Spinal cord (tissue), 10 donors: Measurements from ENCODE around the gene PDE11A. TPM values are rescaled to one million over a fixed set of nuclear protein-coding genes. Genes with fewer than 3 reads are reported as not detected.
A peak's percentile ranks its signal among the peaks of the same experiment; 100 is the strongest.

Source experiments
- DNase-seq, 6 donors: peaks; one replicate each; pipeline versions ENCODE4 v3.0.0 to v3.0.0-alpha.2; 2013 to 2015; ENCODE audit warnings: low spot score in 6 of 6, low read depth in 4 of 6
- H3K27ac ChIP-seq: one replicate; pipeline ENCODE4 v1.5.1; 2013; ENCODE audit warnings: low read depth, low read length, control low read depth
- H3K27me3 ChIP-seq: one replicate; pipeline ENCODE4 v1.6.1; 2013; ENCODE audit warnings: low read length; ENCODE audit not compliant: control insufficient read depth, insufficient read depth
- H3K36me3 ChIP-seq: one replicate; pipeline ENCODE4 v1.6.1; 2013; ENCODE audit warnings: low read length; ENCODE audit not compliant: control insufficient read depth, insufficient read depth
- H3K4me1 ChIP-seq: one replicate; pipeline ENCODE4 v1.6.1; 2013; ENCODE audit warnings: low read length; ENCODE audit not compliant: control insufficient read depth, insufficient read depth
- H3K4me3 ChIP-seq: one replicate; pipeline ENCODE4 v1.5.1; 2013; ENCODE audit warnings: low read depth, low read length, control low read depth
- H3K9me3 ChIP-seq: one replicate; pipeline ENCODE4 v1.6.1; 2013; ENCODE audit warnings: low read length; ENCODE audit not compliant: control insufficient read depth, insufficient read depth
- WGBS: methylation state at CpG from one replicate; pipeline ENCODE4 v1.1.5; 2013; ENCODE audit warnings: missing lambda C conversion rate; ENCODE audit not compliant: insufficient coverage; 5-methylcytosine and 5-hydroxymethylcytosine counted together
- polyA plus RNA-seq, 2 donors: library from polyadenylated mRNA; unstranded; fragments of 120-200 nt; gene quantifications; one replicate each; pipeline ENCODE4 v1.2.1, GENCODE V29; 2013; ENCODE audit not compliant: insufficient read length in 2 of 2
- total RNA-seq, 2 donors: library from RNA; depleted of rRNA in 1 of 2; stranded (reverse); fragments of 120-200 nt in 1 of 2; fragments of >200 nt in 1 of 2; gene quantifications; one replicate each; pipeline versions ENCODE4 v1.2.3 to v1.2.4, GENCODE V29; 2013 to 2014
- donor health status: healthy.

PDE11A gene
- total and polyA plus RNA-seq, 4 donors = 1.9 to 6.5 (median 2.1) TPM

DNA sequence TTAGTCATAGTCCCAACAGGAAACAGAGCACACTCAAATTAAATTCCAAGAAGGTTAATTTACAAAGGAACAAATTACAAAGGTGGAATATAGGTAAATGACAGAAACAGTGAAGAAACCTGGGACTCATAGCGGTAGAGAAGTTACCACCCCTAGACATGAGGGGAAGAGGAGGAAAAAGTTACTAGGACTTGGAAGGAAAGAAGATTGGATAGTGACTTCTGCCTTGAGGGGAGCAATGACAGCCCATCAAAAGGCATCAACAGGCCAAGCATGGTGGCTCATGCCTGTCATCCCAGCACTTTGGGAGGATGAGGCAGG, 2.4 kb upstream of the PDE11A start:
- H3K36me3 ChIP-seq = no peaks in the 10 kb centered on the region
- 100% methylated on average over 1 of the region's 1 CpG for WGBS
- no peak overlapping the region for H3K4me3 ChIP-seq
- H3K27me3 ChIP-seq = peaks cover 5% of the 10 kb centered on the region
- H3K27ac ChIP-seq = no peak overlapping the region
- H3K9me3 ChIP-seq = no peaks in the 10 kb centered on the region
- H3K4me1 ChIP-seq = peaks cover 13% of the 10 kb centered on the region
- no peak for DNase-seq

DNA sequence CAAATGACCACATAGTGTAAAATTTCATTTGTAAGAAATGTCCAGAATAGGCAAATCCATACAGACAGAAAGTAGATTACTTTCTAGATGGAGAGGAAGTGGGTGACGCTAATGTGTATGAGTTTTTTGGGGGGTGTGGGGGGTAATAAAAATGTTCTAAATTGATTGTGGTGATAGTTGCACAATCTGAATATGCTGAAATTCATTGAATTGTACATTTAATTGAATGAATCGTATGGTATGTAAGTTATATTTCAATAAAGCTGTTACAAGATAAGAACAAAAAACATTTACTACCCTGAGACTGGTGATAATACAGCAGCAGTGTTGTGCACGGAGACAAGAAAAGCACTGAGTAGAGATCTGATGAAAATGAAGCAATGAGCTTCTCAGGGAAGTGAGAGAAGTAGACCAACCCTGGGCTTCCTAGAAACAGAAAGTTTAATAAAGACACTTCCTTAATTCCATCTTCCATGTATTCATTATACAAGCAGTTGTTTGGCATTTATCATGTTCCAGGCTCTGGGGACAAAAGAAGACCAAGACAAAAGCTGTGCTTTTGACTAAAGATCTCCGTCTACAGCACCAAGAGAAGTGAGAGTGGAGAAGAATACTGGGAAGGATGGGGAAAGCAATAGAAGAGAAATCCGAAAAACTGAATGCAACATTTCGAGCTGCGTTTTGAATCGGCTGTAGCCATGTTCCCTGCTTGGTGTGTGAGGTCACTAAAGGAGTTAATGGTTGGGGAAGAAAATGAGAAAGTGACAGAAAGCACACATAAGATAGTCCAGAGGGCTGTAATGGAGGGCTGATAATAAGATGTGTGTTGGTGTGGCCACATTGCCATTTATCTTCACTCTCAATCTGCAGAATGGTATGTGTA, 1.8 kb upstream of the PDE11A start:
- no peak for DNase-seq
- peaks cover 5% of the 10 kb centered on the region for H3K27me3 ChIP-seq
- no peaks in the 10 kb centered on the region for H3K9me3 ChIP-seq
- H3K36me3 ChIP-seq = no peaks in the 10 kb centered on the region
- H3K4me3 ChIP-seq = no peak overlapping the region
- H3K4me1 ChIP-seq = peaks cover 13% of the 10 kb centered on the region
- WGBS = 80% methylated on average over 5 of the region's 8 CpGs
- H3K27ac ChIP-seq = no peak overlapping the region

DNA sequence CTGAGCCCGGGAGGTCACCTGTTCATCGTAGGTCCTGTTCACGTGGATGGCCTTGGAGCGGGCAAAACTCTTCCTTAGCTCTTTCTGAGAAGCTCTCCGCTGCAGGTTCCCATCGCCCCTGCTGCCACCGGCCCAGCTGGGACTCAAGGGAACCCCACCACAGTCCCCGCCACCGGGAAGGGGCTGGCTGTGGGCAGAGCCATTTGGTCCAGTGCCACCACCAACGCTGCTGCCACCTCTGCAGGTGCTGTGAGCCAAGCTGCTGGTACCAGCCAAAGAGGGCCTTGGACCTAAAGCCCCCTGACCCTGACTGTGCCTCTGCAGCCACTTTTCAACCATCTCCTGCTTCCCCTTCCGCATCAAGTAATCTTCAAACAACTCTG, 586 bp downstream of the PDE11A start:
- H3K4me3 ChIP-seq = no peak overlapping the region
- peaks cover 5% of the 10 kb centered on the region for H3K27me3 ChIP-seq
- DNase-seq = peak in 1 of 6 donors; percentile 1
- no peaks in the 10 kb centered on the region for H3K9me3 ChIP-seq
- WGBS = 83% methylated on average over 11 of the region's 11 CpGs
- H3K36me3 ChIP-seq = no peaks in the 10 kb centered on the region
- no peak overlapping the region for H3K27ac ChIP-seq
- H3K4me1 ChIP-seq = peaks cover 13% of the 10 kb centered on the region

DNA sequence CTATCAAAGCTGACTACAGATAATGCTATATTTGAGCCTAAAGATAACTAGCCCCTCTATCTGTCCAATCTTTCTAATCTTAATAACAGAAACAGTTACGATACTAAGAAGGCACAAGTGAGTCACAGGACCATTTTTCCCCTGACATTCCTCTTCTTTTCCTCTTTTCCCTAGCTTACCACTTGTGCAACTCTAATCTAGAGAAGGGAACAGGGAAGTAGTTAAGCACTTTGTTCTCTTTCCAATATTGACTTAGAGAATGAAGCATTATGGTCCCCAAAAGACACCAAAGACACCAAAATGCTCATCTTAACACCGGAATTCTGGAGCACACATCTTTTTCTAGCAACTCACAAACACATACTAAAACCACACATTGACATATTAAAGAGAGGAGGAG, 1.8 kb downstream of the PDE11A start:
- no CpG with 5 or more reads among the region's 2 CpGs for WGBS
- peaks cover 13% of the 10 kb centered on the region for H3K4me1 ChIP-seq
- no peak for DNase-seq
- H3K9me3 ChIP-seq = no peaks in the 10 kb centered on the region
- peaks cover 5% of the 10 kb centered on the region for H3K27me3 ChIP-seq
- H3K27ac ChIP-seq = no peak overlapping the region
- H3K36me3 ChIP-seq = no peaks in the 10 kb centered on the region
- H3K4me3 ChIP-seq = no peak overlapping the region

DNA sequence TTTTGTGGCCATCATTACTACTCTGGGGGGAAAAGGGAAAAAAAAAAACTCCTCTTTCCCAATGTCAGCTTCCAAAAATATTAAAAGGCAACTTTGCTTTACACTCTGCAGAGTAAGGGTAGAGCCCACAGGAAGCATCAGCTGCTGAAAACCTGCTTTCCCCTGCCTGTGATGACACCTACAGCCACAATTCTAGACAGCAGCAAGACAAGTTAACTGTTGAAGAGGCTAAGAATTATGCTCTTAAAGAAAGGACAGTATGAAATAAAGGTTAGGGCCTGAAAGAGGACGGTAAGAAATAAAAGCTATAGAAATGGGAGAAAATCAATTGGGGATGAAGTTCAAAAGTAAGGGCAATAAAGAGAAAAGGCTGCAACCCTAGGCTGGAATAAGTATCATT, 3.0 kb downstream of the PDE11A start:
- DNase-seq = peak in 2 of 6 donors; percentile 7 to 57
- Histone ChIP-seq H3K27me3 (peaks cover 5% of the 10 kb centered on the region), H3K4me1 (peaks cover 13% of the 10 kb centered on the region), H3K36me3 (no peaks in the 10 kb centered on the region), H3K27ac (no peak overlapping the region), H3K9me3 (no peaks in the 10 kb centered on the region), H3K4me3 (no peak overlapping the region)
- 33% methylated on average over 1 of the region's 1 CpG for WGBS

DNA sequence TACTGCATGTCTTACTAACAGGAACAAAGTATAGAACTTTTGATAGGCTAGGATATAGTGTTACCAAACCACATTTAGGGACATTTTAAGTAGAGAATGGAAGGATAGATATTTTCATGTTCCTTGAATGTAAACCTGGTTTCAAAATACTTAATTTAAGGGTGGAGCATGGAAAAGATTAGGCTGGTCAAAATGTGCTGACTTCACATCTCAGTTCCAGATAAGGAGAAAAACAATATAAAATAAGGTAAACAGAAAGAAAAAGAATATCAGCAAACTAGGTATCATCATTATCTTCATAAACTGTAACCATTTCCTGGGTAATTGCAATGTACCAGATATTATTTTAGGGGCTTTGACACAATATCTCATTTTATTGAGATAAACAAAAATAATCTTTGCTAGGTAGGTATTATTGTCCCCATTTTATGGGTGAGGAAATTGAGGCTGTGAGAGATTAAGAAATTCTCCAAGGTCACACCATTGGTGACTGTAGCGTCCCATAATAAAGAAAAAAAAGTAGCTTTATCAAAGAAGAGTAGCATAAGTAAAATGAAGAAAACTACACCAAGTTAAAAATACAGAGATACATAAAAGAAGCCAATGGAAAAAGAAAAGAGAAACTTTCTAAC, 3.6 kb downstream of the PDE11A start:
- no peak for DNase-seq
- peaks cover 13% of the 10 kb centered on the region for H3K4me1 ChIP-seq
- peaks cover 5% of the 10 kb centered on the region for H3K27me3 ChIP-seq
- no peaks in the 10 kb centered on the region for H3K9me3 ChIP-seq
- no peaks in the 10 kb centered on the region for H3K36me3 ChIP-seq
- no peak overlapping the region for H3K4me3 ChIP-seq
- H3K27ac ChIP-seq = no peak overlapping the region
- no CpG with 5 or more reads among the region's 1 CpG for WGBS

DNA sequence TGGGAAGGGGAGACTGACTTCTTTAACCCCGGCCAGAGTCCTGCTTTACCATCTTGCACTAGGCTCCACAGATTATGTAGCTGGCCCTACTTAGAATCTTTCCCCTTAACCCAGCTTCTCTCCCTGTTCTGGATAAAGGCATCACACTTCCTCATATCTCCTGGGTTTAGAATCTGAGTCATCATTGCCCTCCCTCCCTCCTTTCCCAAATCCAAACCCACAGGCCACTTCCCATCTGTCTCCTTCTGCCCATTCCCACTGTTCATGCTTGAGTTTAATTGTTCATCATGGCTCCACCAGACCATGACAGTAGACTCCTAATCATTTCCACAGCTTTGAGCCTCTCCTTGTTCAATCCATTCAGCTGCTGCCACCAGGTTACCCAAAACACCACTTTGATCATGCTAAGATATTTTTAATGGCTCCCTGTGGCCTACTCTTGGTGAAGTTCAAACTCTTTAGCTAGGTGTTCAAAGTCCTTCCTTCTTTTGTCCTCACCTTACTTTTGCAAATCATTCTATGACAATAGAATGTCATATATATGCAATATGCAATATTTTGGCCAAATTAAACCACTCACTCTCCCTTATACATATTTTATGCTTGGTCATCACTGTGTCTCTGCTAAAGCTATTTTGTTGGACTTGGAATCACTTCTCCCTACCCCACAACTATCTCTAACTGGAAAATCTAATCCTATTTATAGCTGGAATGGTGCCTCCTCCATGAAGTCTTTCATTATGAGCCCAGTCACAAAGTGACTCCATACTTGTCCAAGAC, 5.5 kb downstream of the PDE11A start:
- 100% methylated on average over 1 of the region's 1 CpG for WGBS
- H3K27ac ChIP-seq = no peak overlapping the region
- peaks cover under 1% of the 10 kb centered on the region for H3K27me3 ChIP-seq
- peaks cover 4% of the 10 kb centered on the region for H3K4me1 ChIP-seq
- H3K36me3 ChIP-seq = no peaks in the 10 kb centered on the region
- H3K9me3 ChIP-seq = no peaks in the 10 kb centered on the region
- H3K4me3 ChIP-seq = no peak overlapping the region
- no peak for DNase-seq

DNA sequence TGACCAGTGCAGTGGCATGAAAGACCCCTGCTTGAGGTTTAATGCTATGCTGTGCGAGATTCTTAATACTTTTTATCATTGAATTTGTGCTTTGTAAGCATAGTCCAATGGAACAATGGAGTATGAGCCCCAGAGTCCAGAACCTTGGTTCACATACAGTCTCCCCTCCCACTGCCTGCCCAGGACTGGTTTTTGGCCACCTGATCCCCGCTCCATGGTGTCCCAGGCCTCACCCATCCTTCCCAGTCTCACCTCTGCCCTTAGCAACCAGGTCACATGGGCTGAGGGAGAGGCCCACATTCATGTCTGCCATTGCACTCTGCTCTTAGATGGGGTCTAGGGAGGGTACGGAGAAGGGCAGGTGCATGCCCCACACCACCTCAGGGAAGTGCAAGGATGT, 6.3 kb downstream of the PDE11A start:
- Histone ChIP-seq H3K4me1 (no peaks in the 10 kb centered on the region), H3K9me3 (no peaks in the 10 kb centered on the region), H3K27me3 (no peaks in the 10 kb centered on the region), H3K27ac (no peak overlapping the region), H3K36me3 (no peaks in the 10 kb centered on the region), H3K4me3 (no peak overlapping the region)
- DNase-seq = no peak
- WGBS = 97% methylated on average over 3 of the region's 3 CpGs

DNA sequence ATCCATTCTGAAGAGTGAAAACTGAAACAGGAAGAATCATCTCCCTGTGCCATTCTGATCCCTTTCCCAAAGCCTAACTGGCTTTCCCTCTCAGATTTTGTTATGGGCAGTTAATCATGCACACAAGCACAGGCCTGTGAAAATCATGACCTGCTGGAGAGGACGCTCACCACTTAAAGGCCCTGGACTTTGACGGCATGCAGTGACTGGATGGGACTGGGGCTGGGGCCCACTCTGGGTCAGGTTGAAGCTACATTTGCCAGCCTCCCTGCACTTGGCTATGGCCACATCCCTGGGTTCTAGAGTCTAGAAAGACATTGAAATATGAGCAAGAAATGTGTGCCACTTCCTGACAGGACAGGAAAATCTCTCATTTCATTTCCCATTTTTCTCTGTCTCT, 12.9 kb downstream of the PDE11A start:
- Histone ChIP-seq H3K27me3 (no peaks in the 10 kb centered on the region), H3K4me3 (no peak overlapping the region), H3K36me3 (no peaks in the 10 kb centered on the region), H3K27ac (no peak overlapping the region), H3K4me1 (no peaks in the 10 kb centered on the region), H3K9me3 (no peaks in the 10 kb centered on the region)
- 86% methylated on average over 2 of the region's 2 CpGs for WGBS
- DNase-seq = no peak
